HG03139 (cell line): ENCODE data around the gene SRC.

ENCODE experiments used
- ATAC-seq: cut with Tn5 transposase; IDR thresholded peaks from one replicate; pipeline ENCODE4 v1.9.1; 2021; ENCODE audit not compliant: unreplicated experiment

The SRC gene

DNA sequence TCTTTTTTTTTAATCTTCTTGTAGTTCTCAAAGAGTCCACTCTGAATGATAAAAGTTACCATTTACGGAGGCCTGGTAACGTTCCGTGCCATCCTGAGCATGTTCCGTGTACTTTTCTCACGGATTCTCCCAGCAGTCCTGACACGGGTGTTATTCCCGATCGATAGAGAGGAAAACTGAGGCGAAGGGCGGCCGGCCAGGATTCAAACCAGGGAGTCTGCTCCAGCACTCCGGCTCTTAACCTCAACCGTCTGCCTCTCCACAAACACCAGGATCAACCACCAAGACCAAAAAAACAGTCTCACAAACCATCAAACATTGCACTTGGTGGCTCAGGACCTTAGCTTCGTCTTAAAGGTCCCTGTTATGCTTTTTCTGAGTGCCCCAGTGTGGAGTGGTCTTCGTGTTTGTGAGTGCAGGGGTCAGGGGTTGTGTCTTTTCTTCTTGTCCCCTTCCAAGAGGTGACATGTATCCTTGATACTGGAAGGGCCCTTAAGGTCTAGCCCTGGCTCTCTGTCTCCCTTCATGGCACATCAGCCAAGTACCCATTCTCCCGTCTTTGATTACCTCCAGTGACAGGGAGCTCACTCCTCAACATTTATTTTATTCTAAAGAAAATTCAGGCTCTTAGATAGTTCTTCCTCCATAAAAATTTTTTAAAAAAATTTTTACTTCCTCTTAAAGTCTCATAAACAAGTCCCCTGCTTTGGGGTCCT is 35.1 kb downstream of the SRC start:
- no peak for ATAC-seq

DNA sequence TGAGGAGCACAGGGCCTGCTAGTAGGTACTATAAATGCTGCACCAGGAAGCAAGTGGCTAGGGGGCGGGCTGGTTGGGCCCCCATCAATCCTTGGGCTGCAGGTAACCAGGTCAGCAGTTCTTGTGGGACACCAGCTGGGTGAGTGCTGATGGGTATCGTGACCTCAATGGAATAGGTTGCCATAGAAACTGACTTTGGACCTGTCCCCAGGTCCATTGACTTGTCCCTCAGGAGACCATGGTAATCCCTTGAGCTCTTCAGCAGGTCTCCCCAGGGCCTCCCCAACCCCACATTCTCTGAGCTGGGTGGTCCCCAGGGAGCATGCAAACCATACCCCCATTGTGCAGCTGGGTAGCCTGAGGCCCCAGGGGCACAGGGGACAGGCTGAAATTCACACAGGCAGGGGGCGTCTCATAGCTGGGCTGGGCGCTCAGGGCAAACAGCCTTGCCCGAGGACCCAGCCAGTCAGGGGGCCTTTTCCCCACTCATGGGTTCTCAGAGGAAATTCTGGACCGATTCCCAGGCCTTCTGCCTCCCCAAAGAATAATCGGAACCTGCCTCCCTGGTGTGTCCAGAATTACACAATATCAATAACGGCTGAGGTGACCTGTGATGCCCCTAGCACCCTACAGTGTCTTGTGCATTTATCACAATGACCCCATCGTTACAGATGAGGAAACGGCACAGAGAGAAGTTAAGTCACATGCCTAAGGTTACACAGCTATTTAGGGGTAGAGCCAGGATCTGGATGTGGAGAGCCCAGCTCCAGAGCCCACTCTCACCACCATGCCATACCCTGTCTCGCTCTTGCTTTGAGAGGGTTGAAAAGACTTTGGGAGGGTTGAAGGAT is 35.9 kb downstream of the SRC start:
- ATAC-seq: no peak

DNA sequence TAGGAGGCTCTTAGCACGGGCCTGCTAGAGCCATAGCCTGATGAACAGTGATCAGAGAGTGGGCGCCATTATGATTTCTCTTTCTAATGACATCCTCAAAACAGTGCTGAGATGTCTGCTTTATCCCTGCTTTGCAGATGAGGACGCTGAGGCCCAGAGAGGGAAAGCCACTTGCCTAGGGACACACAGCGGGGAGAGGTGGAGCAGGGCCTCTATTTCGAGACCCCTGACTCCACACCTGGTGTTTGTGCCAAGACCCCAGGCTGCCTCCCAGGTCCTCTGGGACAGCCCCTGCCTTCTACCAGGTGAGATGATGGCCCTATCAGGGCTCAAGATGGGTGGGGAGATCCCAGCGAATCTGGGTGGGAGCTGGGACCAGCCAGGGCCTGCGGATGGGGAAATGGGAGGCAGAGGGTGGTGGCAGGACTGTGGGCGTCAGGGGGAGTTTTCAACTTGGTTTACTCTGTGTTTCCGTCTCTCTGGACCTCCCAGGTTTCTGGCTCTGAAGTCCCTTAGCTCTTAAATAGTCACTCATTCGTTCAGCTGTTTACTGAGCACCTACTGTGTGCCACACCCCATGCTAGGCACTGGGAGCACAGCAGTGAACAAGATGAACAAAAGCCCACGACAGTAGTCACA is 36.7 kb downstream of the SRC start:
- ATAC-seq: no peak

DNA sequence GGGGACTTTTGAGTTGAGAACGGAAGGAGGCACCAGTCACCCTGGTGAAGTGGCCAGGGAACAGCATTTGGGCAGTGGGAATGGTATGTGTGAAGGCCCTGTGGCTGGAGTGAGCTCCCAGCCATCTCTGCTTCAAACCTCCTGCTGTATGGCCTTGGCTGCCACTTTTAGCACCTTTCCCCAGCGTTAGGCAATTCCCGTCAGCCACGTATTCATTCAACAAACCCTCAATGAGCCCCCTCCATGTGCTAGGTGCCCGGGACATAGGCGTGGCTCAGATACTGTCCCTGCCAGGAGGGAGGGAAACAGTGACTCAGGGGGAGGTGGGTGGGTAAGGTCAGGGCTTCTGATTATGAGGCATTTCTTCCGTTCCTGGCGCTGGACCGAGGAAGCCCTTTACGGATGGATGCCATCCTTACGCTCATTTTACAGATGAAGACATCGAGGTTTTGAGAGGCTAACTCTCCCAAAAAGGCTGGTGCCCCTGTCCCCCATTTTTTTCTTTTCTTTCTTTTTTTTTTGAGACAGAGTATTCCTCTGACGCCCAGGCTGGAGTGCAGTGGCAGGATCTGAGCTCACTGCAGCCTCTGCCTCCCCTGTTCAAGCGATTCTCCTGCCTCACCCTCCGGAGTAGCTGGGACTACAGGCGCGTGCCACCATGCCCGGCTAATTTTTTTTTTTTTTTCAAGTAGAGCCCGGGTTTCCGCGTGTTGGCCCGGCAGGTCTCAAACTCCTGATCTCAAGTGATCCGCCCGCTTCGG is 37.5 kb downstream of the SRC start:
- no peak for ATAC-seq

DNA sequence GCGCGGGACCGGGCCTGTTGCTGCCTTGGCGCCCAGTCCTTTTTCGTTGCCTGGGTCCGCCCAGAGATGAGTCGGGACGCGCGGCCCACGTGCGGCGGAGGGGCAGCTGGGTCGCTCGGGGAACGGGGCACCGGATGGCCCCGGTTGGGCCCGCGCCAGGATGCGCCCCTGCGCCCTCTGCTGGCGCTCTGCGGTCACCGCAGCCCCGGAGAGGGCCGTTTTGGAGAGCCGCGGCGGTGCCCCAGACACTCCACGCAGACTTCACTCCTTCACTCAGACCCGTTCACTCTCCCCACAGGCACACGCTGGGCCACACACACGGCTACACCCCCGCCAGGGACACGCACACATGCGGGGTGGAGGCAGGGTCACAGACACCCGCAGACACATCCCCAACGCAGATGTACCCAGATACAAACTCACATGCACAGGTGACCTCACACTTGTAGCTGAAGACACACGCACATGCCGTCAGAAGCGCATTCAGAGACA is 38.8 kb downstream of the SRC start:
- peak; percentile 50 for ATAC-seq

DNA sequence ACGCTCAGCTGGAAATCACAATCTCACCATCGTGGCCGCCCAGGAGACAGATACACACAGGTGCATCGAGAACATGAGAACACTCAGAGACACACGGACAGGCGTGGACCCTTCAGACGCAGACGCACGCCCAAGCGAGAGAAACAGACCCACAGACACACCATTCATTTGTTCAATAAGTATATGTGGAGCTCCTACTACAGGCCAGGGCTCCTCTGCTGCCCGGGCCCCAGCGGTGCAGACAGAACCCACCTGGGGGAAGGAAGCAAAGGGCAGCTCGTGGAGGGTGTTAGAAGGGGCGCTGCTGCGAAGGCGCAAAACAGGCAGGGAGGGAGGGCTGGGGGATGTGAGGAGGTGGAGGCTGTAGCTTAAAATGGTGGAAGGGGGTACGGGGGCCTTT is 39.2 kb downstream of the SRC start:
- ATAC-seq: no peak

DNA sequence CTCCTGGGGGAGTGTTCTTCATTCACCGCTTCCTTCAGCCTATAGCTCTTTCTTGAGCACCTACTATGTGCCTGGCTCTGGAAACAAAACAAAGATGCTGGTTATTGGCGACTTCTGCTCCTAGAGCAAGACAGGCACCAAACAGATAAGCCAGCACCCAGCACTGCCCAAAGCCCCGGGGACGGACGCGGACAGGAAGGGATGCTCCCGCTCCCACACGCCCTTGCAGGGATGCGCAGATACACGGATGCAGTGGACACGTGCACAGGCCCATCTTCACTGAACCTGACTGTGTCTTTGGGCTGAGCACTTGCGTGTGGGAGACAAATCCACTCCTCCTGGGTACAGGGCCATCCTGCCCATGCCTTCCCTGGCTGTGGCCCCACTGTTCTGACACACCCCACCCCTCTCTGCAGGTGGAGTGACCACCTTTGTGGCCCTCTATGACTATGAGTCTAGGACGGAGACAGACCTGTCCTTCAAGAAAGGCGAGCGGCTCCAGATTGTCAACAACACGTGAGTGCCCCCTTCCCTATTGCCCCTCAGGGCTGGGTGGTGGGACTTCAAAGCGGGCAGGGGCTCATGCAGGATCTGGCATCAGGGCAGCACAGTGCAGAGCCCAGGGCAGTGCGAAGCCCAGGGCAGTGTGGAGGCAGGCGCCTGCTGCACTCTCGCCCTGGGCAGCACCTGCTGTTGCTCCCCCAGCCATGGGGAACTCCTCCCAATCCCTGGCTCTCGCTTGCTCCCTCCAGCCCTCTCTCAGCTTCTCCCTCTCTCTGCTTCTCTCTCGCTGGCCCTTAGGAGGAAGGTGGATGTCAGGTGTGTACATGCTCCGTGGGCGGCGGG is 39.9 kb downstream of the SRC start:
- no peak for ATAC-seq

DNA sequence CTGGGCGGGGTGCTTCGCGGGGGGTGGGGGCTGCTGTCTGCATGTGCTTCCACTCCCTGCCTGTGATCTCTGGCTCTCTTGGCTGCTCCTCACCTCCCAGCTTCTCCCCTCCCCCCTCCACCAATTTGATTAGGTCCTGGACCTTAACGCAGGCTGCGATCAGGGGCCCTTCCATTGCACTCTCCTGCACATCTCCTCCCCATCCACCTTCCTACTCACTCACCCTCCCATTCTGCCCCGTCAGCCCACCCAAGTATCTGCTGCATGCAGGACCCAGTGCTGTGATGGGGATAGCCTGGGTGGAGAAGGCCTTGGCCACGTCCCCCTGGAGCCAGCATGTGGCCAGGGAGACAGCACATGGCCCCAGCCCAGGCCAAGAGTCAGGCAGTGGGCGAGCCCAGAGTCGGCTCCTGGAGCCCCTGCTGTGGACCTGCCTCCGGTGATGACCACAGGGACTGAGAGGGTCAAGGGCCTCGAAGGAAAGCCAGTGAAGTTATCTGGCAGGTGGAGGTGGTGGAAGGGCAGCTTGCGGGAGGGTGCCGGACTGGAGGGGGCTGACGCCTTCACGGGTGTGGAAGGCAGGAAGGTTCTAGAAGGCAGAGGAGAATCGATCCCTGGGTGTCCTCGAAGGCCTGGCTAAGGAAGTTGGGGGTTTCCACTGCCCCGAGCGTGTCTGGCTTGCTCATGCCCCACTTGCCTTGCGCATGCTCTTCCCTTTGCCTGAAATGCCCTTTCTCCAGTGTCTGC is 40.7 kb downstream of the SRC start:
- ATAC-seq: no peak

DNA sequence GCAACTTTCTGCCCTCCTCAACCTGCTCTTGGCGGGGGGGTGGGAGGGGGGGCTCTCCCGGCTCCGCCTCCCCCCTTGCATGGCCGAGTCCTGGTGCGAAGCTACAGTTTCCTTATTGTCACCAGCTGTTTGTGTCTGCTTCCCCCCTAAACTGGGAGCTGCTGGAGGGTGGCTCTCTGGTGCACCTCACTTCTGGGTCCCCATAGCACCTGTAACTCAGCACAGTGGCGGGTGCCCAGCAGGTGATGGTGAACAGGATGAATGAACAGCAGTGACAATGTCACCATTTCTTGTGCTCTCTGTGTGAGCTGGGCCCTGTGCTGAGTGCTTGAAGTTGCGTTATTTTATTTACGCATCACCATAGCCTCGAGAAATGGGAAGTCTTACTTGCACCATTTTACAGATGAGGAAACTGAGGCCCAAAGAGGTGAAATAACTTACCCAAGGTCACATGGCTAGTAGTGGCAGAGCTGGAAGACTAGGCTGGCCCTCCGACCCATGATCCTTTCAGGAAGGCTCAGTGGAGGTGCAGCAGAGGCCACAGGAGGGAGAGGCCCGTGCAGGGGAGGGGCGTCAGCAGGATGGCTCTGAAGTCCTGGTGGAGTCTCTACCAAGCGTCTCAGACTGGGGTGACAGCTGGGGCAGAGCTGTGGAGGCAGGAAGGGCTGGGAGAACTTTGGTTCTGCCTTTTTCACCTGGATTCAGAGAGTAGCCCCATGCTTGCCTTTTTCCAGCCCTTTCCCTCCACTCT is 41.8 kb downstream of the SRC start:
- no peak for ATAC-seq

DNA sequence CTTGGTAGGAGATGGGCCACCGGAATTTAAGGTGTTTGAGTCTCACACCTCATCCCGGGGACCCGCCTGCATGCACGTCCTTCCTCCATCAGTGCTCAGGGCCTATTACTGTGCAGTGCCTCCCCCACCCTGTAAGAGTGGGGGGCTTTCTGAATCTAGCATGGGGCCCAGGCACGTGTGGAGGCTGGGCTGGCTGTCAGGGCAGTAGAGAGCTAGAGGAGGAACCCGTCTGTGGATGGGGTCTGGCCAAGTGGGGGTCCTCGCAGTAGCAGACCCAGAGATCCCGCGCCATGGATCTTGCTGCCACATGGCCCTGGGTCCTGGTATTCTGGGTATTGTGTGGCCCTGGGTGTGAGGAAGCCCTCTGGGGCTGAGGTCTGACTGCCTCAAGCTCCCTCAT is 42.9 kb downstream of the SRC start:
- ATAC-seq: no peak

DNA sequence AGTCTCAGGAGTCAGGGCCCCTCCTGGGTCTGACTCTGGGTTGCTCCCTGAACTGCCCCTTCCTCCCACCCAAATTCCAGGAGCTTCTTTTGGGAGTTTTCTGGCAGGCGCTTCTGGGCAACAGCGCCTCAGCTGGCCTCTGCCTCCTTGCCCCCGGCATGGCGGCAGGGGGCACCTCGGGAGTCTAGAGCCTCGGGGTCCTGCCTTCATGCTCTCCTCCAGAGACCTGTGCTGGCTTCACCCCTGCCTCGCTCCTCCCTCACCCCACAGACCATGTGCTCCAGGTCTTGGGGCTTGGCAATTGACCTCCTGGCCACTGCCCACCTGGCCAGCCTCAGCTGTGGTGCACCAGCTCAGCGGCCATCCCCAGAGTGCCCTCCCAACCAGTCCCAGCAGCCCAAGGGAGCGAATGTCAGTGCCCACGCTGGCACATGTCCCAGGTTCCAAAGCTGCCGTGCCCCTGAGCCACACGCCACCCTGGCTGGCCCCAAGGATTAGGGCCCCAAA is 43.4 kb downstream of the SRC start:
- ATAC-seq: no peak

DNA sequence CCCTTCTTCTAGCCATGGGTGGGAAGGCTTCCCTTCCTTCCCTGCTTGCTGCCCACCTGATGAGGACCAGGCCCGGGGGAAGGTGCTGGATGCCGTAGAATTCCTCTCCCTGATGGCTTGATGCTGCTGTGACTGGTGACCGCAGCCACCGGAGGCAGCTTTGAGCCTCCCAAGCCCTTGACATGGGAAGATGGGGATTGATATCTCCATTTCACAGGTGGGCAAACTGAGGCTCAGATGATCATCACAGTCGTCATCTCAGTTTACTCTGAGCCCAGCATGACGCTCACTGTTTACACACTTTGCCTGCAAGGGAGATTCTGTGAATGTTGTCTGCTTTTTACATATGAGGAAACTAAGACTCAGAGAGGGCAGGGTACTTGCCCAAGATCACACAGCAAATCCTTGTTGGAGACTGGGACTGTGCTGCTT is 43.9 kb downstream of the SRC start:
- no peak for ATAC-seq

DNA sequence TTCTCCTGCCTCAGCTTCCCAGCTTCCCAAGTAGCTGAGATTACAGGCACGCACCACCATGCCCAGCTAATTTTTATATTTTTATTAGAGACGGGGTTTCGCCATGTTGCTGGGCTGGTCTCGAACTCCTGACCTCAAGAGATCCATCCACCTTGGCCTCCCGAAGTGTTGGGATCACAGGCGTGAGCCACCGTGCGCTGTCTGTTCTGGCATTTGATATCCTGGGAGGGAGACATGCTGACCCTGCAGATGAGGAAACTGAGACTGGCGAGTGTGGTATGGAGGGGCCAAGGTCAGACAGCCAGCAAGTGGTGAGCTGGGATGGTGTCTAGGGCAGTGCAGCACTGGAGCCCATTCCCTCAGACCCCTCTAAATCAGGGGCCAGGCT is 44.6 kb downstream of the SRC start:
- ATAC-seq: no peak

DNA sequence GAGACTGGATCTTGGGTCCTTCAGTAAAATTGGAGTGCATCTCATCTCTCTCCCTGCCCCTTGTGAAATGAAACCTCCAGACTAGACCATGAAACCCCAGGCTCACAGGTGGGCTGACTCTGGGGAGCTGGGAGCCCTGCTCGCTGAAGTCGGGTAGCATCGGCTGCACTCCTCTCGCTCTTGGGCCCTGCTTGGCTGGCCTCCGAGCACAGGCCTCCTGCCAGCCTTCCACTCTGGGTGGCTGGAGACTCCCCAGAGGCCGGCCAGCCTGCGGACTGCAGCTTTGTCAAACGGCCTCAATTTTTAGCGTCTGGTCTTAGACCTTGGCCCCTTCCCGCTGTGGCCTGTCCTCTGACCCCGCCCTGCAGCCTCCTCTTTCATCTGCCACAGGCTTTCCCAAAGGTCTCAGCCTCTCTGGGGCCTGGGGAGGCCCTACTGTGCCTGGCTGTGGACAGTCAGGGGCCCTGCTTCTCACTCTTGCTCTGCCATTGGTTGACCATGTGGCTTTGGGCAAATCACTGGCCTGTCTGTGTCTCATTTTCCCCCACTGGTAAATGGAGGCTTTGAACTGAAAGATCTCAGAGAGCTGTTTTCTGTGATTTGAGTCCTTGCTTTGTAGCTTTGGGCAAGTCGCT is 45.1 kb downstream of the SRC start:
- ATAC-seq: no peak

DNA sequence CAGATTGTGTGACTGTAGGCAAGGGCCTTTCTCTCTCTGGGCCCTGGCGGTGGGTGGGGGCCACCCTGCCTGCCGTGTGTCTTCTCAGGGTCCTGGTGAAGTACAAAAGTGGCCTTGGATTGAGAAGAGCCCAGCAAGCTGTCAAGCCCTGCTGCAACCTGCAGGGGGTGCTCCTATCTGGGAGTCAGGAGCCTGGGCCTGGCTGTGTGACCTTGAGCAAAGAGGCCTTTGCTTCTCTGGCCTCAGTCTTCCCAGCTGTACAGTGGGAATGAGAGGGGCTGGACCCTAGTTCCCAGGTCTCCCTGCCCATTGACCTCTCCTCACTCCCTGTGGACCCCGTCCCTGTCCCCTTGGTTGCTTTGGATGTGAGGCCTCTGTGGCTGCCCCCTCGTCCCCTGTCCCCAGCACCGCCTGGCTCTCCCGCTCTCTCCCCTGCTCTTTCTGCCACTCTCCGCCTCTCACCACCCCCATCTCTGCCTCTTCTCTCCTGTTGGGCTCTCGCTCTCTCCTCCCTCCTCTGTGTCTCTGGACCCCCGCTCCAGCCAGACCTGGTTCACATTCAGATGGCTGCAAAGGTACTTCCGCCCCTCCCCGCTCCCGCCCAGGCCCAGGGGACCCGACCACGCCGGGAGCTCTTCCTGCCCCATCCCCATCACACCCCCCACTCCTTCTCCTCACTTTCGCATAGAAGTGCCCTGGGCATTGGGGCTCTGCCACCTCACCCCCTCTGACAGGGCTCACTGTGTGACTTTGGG is 46.7 kb downstream of the SRC start:
- no peak for ATAC-seq

DNA sequence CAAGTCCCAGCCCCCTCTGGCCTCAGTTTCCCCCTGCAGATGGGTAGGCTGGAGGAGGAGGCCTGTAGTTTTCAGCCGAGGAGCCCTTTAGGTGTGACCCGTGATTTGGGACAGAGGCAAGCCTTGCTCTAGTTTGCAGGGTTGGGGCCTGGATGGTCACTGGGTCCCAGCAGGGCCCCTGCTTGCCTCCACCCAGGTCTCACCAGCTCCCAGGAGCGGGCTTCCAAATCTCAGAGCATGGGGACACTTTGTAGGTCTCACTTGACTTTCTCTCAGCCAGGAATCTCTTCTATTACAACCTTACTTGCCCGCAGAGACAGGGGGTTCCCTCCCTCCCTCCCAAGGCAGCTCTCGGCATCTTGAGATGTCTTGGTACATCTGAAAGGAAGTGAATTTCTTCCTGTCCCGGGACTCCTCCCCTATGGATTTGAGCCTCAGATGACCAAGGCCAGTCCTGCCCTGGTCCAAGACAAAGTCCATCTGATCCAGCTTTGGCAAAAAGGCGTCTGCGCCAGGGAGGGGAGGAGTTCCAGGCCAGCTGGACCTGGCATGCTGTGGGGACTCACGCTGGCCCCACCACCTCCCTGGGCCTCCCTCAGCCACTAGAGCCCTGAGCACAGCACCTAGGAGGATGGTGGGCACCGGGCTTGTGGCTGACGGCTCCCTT is 47.4 kb downstream of the SRC start:
- ATAC-seq: no peak
